Measurements from ENCODE around the gene EFTUD2. TPM values are rescaled to one million over a fixed set of nuclear protein-coding genes. Genes with fewer than 3 reads are reported as not detected.

The EFTUD2 gene
- total and polyA plus RNA-seq, 2 of the 8 experiments (the other 6 are each of a cell fraction or from before 2014, with no cell fraction given), result 118 to 195 TPM

DNA sequence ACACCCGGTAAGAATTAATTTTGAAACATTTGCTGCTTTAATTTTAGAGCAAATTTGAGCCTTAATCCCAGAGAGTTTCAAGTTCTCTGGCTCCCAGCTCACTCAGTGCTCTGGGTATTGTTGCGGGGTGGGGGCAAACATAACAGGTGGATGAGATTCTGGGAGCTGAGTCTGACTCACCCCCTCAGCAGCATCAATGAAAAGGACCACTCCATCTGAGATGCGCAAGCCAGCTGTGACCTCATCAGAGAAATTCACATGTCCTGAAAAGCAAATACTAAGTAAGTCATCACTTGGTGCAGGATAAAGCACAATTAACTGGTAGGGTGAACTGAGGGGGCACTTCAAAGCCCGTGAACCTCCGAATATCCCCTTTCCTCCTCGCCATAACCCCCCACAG lies 19.9 kb downstream of the EFTUD2 start:
- FAIRE-seq (no peak), DNase-seq (ENCODE audit: low read depth in 1 of 2, low spot score in 2 of 2) (no peak)
- Histone ChIP-seq H4K20me1 (replicated peaks in 1 of 2; ENCODE audit: control insufficient read depth in 1 of 2, insufficient read depth in 2 of 2, low read length in 2 of 2) (no peaks in the 10 kb centered on the region), H3K23ac (ENCODE audit: insufficient read length) (no peak overlapping the region), H2BK20ac (ENCODE audit: low read length) (no peak overlapping the region), H3K79me1 (ENCODE audit: low read depth, low read length) (no peaks in the 10 kb centered on the region), H2AFZ (ENCODE audit: low read length) (no peak overlapping the region), H3K36me3 (ENCODE audit: control insufficient read depth in 2 of 4, insufficient read depth in 4 of 4, low read length in 3 of 4) (peaks cover 30 to 73% (median 57%) of the 10 kb centered on the region in 4 experiments), H3K4ac (replicated peaks; ENCODE audit: insufficient read length, low read depth, low read length) (no peak overlapping the region), H3K14ac (ENCODE audit: insufficient read length) (no peak overlapping the region), H3K18ac (ENCODE audit: extremely low read depth, low read length) (no peak overlapping the region), H2BK15ac (ENCODE audit: low read length) (no peak overlapping the region), H2BK5ac (ENCODE audit: low read depth, low read length) (no peak overlapping the region), H2BK12ac (ENCODE audit: low read depth, low read length) (no peak overlapping the region), H3K9ac (replicated peaks in 1 of 4; ENCODE audit: extremely low read depth in 1 of 4, low read depth in 3 of 4, low read length in 3 of 4) (no peak overlapping the region), H3K79me2 (ENCODE audit: control insufficient read depth in 1 of 2, insufficient read depth in 2 of 2, low read length in 2 of 2) (no peaks in the 10 kb centered on the region), H4K5ac (ENCODE audit: insufficient read length, low read depth, low read length) (no peak overlapping the region), H2BK120ac (replicated peaks; ENCODE audit: low read depth, low read length) (no peak overlapping the region), H2AK5ac (ENCODE audit: low read depth, low read length) (no peak overlapping the region), H3K56ac (replicated peaks; ENCODE audit: insufficient read length, low read depth, low read length) (no peak overlapping the region), H3K27me3 (replicated peaks in 1 of 4; ENCODE audit: control insufficient read depth in 3 of 4, extremely low read depth in 1 of 4, insufficient read depth in 3 of 4, low read length in 3 of 4) (no peaks in the 10 kb centered on the region), H3K9me3 (ENCODE audit: insufficient read depth in 2 of 2, low read depth in 1 of 2, low read length in 1 of 2) (no peaks in the 10 kb centered on the region), H3K4me3 (ENCODE audit: extremely low read depth in 1 of 4, insufficient read depth in 2 of 4, low read depth in 3 of 4, low read length in 4 of 4) (no peak overlapping the region), H3K23me2 (ENCODE audit: low read depth, low read length) (no peaks in the 10 kb centered on the region), H3K27ac (ENCODE audit: low read depth, low read length) (no peak overlapping the region), H3K4me2 (ENCODE audit: insufficient read depth in 1 of 2, low read depth in 2 of 2, low read length in 2 of 2) (no peak overlapping the region), H4K91ac (replicated peaks; ENCODE audit: insufficient read length, low read length) (no peak overlapping the region), H4K8ac (ENCODE audit: extremely low read depth, insufficient read depth, low read length) (no peak overlapping the region), H3K4me1 (replicated peaks in 1 of 4; ENCODE audit: control insufficient read depth in 3 of 4, insufficient read depth in 4 of 4, low read length in 3 of 4) (no peaks in the 10 kb centered on the region)
- CTCF ChIA-PET (ENCODE audit: partially characterized antibody), result interaction anchor here (0.7 to 11.2 kb wide), 19 partner anchors 8 to 401 kb away, joined by 3 to 154 read pairs (median 5); no protein-coding TSS in a partner anchor
- 91% methylated on average over 6 of the region's 6 CpGs; no CpG with 5 or more reads in 1 of the 2 experiments for WGBS, 2 experiments (ENCODE audit: extremely low coverage in 1 of 2, insufficient coverage in 1 of 2, insufficient read length in 1 of 2, insufficient replicate concordance in 2 of 2, low coverage in 1 of 2, low lambda C conversion rate in 2 of 2, missing lambda C conversion rate in 1 of 2)
- no peak for TF ChIP-seq BACH1 (IDR thresholded peaks at IDR 0.05; ENCODE audit: low read length)
- no peak for TF ChIP-seq SIX5 (IDR thresholded peaks at IDR 0.05; ENCODE audit: low read depth, low read length)
- no peak for TF ChIP-seq CEBPB (IDR thresholded peaks at IDR 0.05; ENCODE audit: low read depth, low read length)
- TF ChIP-seq TEAD4 (IDR thresholded peaks at IDR 0.05; ENCODE audit: low read depth, low read length), result no peak
- no peak for TF ChIP-seq SAP30 (IDR thresholded peaks at IDR 0.05; ENCODE audit: insufficient read depth, insufficient replicate concordance, low read length)
- TF ChIP-seq GTF2F1 (IDR thresholded peaks at IDR 0.05; ENCODE audit: borderline replicate concordance, low read depth, low read length), result no peak
- TF ChIP-seq RXRA (IDR thresholded peaks at IDR 0.05; ENCODE audit: insufficient read depth, low read depth, low read length), result no peak
- POLR2A ChIA-PET (ENCODE audit: partially characterized antibody), result interaction anchor here (0.9 to 3.1 kb wide), 5 partner anchors 12 to 27 kb away, joined by 3 to 12 read pairs (median 3); partner anchors contain the start of gene EFTUD2
